Endometrial microvascular endothelial cells (primary cell): ENCODE data around the gene ENPP1. TPM values are rescaled to one million over a fixed set of nuclear protein-coding genes. Genes with fewer than 3 reads are reported as not detected.

Experiments
- in situ Hi-C: cut with HindIII; loops from 2 replicates; pipeline ENCODE4 v1.10.0; 2017; ENCODE audit warnings: low sequenced_read_pairs, low pct_unique_long_range_greater_than_20kb; ENCODE audit errors: inconsistent ontology term
- total RNA-seq: library from RNA; depleted of rRNA; stranded (reverse); fragments of >200 nt; gene quantifications from one replicate; pipeline ENCODE4 v1.2.3, GENCODE V29; 2015; ENCODE audit errors: inconsistent ontology term

The ENPP1 gene
- total RNA-seq: 1.2 TPM

- in situ Hi-C loops: no loop called here
Observed at GRCh38 chr6:131807644-131808459, at the start of gene ENPP1. TSS of gene ENPP1 (plus strand) at chr6:131808020. CDS start at chr6:131808036, 16 bp downstream.

GRCh38 chr6:131758920-131759319, 48.9 kb upstream of the ENPP1 start:
- in situ Hi-C loops: no loop called here

DNA sequence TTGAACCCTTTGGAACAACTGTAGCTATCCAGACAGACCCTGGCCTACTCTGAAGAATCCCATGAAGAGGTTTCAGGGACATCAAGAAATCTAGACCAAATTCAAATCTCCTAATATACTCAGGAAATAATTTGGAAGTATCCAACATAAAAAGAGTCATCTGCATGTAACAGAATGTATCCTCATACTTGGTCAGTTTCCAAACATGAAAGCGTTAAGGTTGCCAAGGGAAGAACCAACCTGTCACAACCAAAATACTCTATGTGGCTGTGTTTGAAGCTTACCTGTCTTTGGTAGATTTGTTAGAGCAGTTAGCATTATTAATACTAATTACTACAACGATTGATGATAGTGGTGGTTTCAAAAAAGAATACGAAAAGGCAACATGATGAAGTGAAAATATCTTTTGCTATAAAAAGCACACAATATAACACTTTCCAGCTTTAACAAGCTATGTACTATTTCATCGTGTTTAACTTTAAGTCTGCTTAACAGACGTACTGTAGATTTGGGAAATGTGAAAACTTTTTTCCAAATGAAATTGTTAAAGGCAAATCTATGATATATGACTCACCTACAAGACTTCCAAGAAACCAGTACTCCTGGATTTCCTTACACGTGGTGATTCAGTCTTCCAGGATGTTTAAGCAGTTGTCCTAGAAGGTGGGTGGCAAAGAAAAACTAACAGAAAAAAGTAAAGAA, 46.6 kb upstream of the ENPP1 start:
- in situ Hi-C loops: no loop called here

DNA sequence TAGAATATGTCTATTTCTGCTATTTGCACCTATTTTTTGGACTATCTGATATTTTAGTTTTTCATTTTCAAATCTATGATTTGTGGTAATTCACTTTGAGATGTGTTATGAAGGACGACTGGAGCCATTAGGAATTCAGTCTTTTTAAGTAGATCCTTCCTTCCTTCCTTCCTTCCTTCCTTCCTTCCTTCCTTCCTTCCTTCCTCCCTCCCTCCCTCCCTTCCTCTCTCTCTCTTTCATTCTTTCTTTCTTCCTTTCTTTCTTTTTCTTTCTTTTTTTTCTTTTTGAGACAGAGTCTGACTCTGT, 46.1 kb upstream of the ENPP1 start:
- in situ Hi-C loops: no loop called here

- in situ Hi-C loops: no loop called here
Observed at GRCh38 chr6:131762984-131763383, 44.8 kb upstream of the ENPP1 start.

DNA sequence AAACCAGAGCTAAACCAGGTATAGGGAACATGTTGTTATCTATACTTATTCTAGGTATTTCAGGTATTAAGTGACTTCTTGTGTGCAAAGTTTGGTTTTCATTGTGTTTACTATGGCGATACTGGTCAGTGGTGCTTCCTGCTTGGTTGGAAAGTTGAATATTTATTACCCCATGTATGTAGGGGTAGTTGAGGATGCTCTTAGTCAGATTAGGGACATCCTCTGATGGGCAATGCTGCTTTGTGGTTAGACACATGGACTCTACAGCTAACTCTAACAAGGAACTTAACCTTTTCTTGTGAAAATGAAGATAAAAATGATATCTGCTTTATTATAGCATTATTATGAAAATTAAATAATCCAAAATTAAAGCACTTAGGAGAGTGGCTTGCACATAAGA, 44.1 kb upstream of the ENPP1 start:
- in situ Hi-C loops: no loop called here

GRCh38 chr6:131764350-131764749, 43.5 kb upstream of the ENPP1 start:
- in situ Hi-C loops: no loop called here

DNA sequence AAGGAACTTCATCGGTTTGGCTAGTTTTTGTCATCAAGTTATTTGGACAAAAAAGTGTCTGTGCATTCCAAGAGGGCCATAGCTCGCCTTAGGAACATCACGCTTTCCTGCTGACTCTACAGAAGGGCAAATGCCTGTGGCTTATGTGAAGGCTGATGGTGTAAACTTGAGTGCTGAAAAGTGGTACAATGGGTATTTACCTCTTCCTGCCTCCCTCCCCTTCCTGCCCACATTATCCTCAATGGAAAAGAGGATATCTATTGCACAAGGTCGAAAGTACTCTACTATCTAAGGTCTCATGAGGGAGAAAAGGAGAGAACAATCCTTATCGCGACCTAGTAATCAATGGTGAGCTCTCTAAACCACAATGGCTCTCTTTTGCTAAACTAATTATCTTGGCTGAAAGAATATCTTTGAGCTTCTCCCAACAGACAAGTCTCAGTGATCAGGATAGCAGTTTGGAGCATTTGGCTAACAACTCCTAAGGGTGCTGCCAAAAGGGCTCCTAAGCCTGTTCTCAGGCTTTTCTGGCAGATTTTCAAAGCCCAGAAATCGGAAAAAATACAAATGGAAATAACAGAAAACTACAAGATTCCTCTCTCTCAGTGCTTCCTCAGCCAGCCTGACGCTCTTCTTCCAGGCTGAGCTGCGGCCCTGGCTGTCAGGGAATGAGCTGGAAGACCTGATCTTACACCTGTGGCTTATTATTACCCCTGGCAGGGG, 42.6 kb upstream of the ENPP1 start:
- in situ Hi-C loops: no loop called here

- in situ Hi-C loops: no loop called here
Observed at GRCh38 chr6:131765804-131766135, 42.0 kb upstream of the ENPP1 start.

DNA sequence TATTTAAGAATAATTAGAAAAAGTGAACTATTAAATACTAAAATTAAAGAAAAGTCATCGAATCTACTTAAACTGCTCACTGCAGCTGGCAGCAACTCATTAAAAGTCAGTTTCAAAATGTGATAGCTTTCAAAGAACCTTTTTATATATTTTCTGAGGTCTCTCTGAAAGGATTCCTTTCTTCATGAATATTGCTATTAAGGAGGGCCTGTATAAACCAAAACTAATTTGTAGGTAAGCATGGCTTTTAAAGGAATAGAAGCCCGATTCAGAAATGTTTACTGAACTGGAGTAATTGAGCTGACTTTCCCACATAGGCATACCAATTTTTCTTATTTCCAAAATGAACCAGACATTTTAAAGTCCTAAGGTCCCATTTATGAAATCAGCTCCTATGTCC, 41.2 kb upstream of the ENPP1 start:
- in situ Hi-C loops: no loop called here

DNA sequence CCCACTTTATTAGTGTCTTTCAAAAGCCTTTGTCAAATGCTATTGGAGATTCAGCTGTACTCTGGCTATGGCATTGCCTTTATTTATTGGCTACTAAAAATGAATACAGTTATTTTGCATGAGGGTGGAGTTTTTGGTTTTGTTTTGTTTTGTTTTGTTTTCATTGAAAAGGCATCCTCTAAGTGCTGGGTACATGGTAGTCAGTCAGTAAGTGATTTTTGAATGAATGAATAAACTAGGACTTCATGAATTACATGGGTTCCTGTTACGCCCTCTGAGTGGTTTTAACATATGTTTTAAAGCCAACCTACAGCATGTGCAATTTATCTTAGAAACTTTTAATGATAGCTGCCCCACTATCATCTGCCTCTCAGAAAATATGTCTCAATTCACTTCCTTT, 38.9 kb upstream of the ENPP1 start:
- in situ Hi-C loops: no loop called here

DNA sequence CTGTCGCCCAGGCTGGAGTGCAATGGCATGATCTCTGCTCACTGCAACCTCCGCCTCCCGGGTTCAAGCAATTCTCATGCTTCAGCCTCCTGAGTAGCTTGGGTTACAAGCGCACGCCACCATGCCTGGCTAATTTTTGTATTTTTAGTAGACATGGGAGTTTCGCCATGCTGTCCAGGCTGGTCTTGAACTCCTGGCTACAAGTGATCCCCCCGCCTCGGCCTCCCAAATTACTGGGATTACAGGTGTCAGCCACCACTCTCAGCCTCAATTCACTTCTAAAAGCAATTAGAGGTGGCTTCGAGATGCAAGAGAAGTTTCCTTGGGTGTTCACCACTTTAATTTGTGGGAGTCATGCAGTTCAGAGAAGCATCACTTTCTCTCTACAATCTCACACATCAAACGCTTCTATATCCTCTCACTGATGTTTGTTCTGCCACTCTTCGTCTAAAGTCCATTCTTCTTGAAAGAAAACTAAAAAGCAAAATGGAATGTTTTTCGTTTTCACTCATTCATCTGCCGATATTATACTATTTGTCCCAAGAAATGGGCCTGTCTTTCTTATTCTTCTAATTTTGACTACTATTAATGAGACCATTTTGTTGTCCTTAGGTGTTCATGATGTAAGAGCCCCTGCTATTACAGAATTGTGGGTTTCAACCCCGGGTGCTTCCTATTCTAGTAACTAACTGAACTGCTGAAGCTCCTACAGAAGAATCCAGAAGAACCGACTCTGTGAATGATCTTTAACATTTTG, 38.3 kb upstream of the ENPP1 start:
- in situ Hi-C loops: no loop called here

DNA sequence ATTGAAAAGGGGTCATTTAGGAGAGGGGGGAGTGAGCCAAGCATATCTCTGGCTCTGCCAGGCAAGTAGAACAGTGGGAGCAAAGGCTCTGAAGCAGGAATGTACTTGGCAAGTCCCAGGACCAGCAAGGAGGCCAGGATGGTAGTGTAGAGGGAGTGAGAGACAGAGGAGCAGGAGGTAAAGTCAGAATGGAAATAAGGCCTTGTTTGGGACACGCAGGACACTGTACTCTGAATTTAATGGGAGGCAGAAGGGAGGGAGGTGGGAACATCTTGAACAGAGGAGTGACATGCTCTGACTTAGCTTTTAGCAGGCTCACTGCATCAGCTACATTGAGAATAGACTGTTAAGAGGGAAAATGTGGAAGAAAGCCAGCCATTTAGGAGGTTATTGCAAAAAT, 37.0 kb upstream of the ENPP1 start:
- in situ Hi-C loops: no loop called here

DNA sequence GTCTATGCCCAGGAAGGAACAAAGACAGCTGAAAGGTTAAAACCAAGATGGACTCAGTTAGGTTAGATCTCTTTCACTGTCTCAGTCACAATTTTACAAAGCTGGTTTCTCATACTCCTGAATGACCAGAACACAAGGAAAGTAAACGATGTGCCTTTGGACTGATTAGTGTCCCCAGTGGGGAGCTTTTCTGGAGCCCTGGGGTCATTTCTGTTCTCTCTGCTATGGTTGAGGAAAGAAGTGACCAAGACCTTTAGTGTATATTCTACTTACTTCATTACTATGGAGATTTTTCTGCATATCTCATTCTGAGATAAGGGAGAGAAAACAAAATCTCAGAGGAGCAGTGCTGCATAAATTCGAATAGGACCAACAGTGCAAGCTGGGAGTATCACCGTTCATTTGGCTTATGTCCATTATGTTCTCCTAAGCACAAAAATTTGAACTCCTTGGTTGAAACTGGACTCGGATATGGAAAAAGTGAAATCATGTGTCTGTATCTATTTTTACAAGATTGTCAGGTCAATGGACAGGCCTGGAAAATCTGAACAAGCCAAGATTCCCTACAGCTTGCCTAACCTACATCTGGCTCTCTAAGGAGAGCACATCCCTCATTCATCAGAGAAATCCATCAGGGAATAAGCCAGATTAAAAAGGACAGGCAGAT, 34.4 kb upstream of the ENPP1 start:
- in situ Hi-C loops: no loop called here

DNA sequence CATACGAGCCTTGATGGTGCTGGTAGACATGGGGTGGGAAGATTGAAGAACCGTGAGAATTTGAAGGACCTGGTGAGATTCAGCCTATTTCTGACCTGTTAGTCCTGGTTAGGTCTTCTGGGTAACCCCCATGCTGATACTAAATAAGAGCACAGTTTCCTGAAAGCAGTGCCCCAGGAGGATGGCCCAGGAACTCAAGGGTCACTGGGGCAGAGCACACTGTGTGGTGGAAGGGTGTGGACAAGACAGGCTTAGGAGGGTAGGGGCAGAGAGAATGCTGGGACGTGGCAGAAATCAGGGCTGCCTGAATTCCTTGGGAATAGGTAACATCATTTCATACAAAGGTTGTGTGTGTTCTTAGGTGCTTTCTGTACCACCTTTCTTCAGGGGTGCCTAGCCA, 31.9 kb upstream of the ENPP1 start:
- in situ Hi-C loops: no loop called here

DNA sequence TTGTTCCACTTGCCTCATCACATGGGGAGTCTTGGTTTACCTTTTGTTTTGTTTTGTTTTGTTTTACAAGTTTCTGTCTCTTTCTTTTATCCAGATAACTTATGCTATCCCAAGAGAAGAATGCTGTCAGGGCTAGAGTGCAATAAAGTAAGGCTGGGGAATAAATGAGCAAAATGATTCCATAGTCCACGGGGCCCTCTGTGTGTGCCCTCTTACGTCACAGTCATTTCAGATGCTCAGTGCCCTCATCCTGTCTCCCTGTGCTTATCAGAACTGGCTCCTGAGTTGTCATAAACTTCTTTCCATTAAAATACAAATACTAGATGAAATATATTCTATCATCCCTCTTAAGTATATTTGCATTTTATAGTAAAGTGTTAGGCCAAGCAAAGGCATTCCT, 30.8 kb upstream of the ENPP1 start:
- in situ Hi-C loops: no loop called here

- in situ Hi-C loops: no loop called here
Observed at GRCh38 chr6:131778169-131778568, 29.7 kb upstream of the ENPP1 start.

DNA sequence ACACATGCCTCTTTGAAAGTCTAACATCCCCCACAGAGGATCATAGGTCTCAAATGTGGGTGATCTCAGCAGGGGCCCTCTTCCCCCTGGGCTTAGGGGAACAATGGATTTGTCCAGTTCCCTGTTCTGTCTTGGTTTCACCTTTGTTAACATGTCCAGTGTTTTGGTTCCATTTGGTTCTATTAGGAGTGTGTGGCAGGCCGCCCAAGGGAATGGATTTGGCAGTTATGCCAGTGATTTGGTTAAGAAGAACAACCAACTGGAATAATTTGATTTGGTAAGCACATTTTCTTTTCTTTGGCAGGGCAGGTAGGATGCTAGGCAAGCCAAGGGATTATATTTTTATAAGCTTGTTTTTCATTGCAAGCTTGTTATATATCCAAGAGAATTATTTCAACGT, 28.5 kb upstream of the ENPP1 start:
- in situ Hi-C loops: no loop called here

GRCh38 chr6:131780600-131780999, 27.2 kb upstream of the ENPP1 start:
- in situ Hi-C loops: no loop called here
